GM12801 (cell line): ENCODE results near the gene AKR1B1.

Experiments
- CTCF ChIP-seq: IDR thresholded peaks from one replicate; pipeline ENCODE4 v1.5.1; 2011; ENCODE audit warnings: control low read depth; ENCODE audit not compliant: insufficient read length; ENCODE audit errors: extremely low read depth

AKR1B1 gene

GRCh38 chr7:134458806-134459698 lies at the start of gene AKR1B1:
Gene AKR1B1, minus strand, starts transcription at chr7:134459100. Its CDS starts 38 bp downstream, at chr7:134459062.
- no peak for TF ChIP-seq CTCF

GRCh38 chr7:134505856-134506255 lies 47.0 kb upstream of the AKR1B1 start:
- TF ChIP-seq CTCF: no peak

GRCh38 chr7:134504660-134505164 lies 45.8 kb upstream of the AKR1B1 start:
- no peak for TF ChIP-seq CTCF

GRCh38 chr7:134502463-134503371 lies 43.8 kb upstream of the AKR1B1 start:
- TF ChIP-seq CTCF: no peak

GRCh38 chr7:134500982-134501381 lies 42.1 kb upstream of the AKR1B1 start:
- TF ChIP-seq CTCF: no peak

- no peak for TF ChIP-seq CTCF
These were observed 41.5 kb upstream of the AKR1B1 start for GRCh38 chr7:134500406-134500805.

- TF ChIP-seq CTCF: no peak
These were observed 36.6 kb upstream of the AKR1B1 start for GRCh38 chr7:134495546-134495945.
